Adrenal gland (tissue), 12 donors: ENCODE data around the gene AFAP1. TPM values are rescaled to one million over a fixed set of nuclear protein-coding genes. Genes with fewer than 3 reads are reported as not detected.

ENCODE experiments used
- DNase-seq, 7 donors: peaks; one replicate each; pipeline ENCODE4 v3.0.0-alpha.2; 2019 to 2020
- H3K27ac ChIP-seq, 5 donors: fragments of 200-600 bp; sonication (generic) in 4 of 5; 1 replicate in 3 of 5; 2 replicates in 2 of 5; pipeline versions ENCODE4 v1.5.1 to v1.8.0; 2016 to 2020; ENCODE audit warnings: mild to moderate bottlenecking in 1 of 5
- H3K27me3 ChIP-seq: fragments of 200-600 bp; 2 replicates; pipeline ENCODE4 v1.8.0; 2021
- H3K36me3 ChIP-seq, 2 donors: fragments of 200-600 bp; replicated peaks in 1 of 2; 1 replicate in 1 of 2; 2 replicates in 1 of 2; pipeline versions ENCODE4 v1.5.1 to v1.8.0; 2018 to 2022
- H3K4me1 ChIP-seq, 2 donors: fragments of 200-600 bp; replicated peaks in 1 of 2; 1 replicate in 1 of 2; 2 replicates in 1 of 2; pipeline versions ENCODE4 v1.5.1 to v1.8.0; 2018 to 2021
- H3K4me3 ChIP-seq, 4 donors: fragments of 200-600 bp; sonication (generic) in 3 of 4; one replicate each; pipeline ENCODE4 v1.5.1; 2016 to 2018
- H3K9me3 ChIP-seq, 3 donors: fragments of 200-600 bp; sonication (generic) in 1 of 3; replicated peaks in 1 of 3; 1 replicate in 2 of 3; 2 replicates in 1 of 3; pipeline versions ENCODE4 v1.5.1 to v1.8.0; 2016 to 2021
- CTCF ChIP-seq, 6 experiments: fragments of 450-650 bp in 4 of 6; fragments of 200-600 bp in 2 of 6; sonication (generic) in 1 of 6; IDR thresholded peaks; 1 replicate in 5 of 6; 2 replicates in 1 of 6; pipeline versions ENCODE4 v1.5.1 to v1.8.0; 2016 to 2021; ENCODE audit warnings: antibody characterized with exemption in 6 of 6, mild to moderate bottlenecking in 2 of 6, moderate library complexity in 1 of 6
- POLR2A ChIP-seq, 2 donors: fragments of 450-650 bp; IDR thresholded peaks; one replicate each; pipeline ENCODE4 v1.6.1; 2017; ENCODE audit warnings: antibody characterized with exemption in 2 of 2, mild to moderate bottlenecking in 2 of 2, moderate library complexity in 1 of 2
- WGBS, 4 donors: extraction: QIAGEN DNeasy Blood & Tissue Kit in 2 of 4; methylation state at CpG; one replicate each; pipeline versions ENCODE4 v1.1.5 to v1.1.7; 2013 to 2017; 5-methylcytosine and 5-hydroxymethylcytosine counted together
- intact Hi-C, 2 donors: fragments of 100-400 bp; cut with DNase I; formaldehyde crosslinking; loops; one replicate each; pipeline versions ENCODE4 v1.14.1 to v1.15.0; 2022 to 2023
- polyA plus RNA-seq, 3 donors: library from polyadenylated mRNA; stranded (reverse); fragments of 200-250 nt in 2 of 3; fragments of 350-450 nt in 1 of 3; fragmentation: Illumina TruSeq in 1 of 3; extraction: RNeasy Lipid Tissue Mini Kit (QIAGEN cat#74804) in 1 of 3; gene quantifications; one replicate each; pipeline ENCODE4 v1.2.3, GENCODE V29; 2013 to 2014
- total RNA-seq, 9 donors: library from RNA; depleted of rRNA in 4 of 9; stranded (reverse); fragments of >200 nt in 4 of 9; fragments of 120-200 nt in 1 of 9; fragmentation: NEBNext Ultra II Directional in 1 of 9; extraction: Animal tissue kit (Norgen Biotek cat#: 25700) in 1 of 9; gene quantifications; one replicate each; pipeline versions ENCODE4 v1.1.0 to v1.2.4, GENCODE V29; 2013 to 2023
- donor health status: healthy with polysubstance abuse.
- donor health status: Bipolar disorder and iron deficiency.
- donor health status: DM: yes; HTN: yes; CAD: no.
- donor health status: DM: no; HTN: no; CAD: no.
- donor health status: DM: no; HTN: no; CAD: no.
- donor health status: DM: yes; HTN: yes; CAD: no.

AFAP1 gene
- total and polyA plus RNA-seq, 12 donors: 3.3 to 16.1 (median 9.8) TPM

DNA sequence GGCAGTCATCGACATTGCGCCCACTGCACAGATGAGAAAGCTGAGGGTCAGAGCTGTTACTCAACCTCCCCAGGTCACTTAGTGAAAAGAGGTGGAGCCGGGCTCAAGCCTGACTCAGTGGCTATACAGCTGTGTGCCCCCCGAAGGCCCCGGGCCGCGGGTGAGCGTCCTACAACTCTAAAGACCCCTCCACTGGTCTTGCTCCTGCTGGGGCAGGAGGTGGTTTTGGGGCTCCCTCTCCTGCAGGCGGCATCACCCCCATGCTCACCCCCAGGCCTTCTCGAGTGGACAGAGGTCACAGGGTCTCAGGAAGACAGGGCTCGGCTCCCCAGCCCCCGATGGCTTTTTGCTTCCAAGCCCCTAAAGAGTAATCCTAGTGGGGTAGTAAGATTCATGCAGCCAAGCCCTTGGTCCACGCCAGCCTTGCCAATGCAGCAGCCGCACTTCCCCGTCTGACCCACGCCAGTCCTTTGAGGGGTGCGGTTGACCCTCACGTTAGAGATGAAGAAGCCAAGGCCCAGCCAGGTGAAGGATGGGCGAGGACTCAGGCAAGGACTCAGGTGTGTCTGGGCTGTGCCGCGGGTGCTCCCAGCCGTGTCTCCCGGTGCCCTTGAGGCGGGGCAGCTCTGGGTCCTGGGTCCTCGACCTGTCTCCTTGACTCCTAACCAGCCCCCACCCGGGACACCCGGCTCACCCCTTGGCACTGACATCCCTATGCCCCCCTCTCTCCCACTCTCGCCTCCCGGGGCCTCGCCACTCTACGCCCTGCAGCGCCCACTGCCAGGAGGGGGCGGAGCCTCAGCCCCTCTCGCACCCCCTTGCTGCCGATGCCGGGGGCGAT lies 200.4 kb downstream of the AFAP1 start:
- intact Hi-C loops: no loop called here
- TF ChIP-seq POLR2A (IDR thresholded peaks at IDR 0.05) (no peak), CTCF (IDR thresholded peaks at IDR 0.05) (no peak)
- Histone ChIP-seq H3K27me3 (no peaks in the 10 kb centered on the region), H3K9me3 (no peaks in the 10 kb centered on the region), H3K4me1 (no peaks in the 10 kb centered on the region), H3K27ac (no peak overlapping the region), H3K4me3 (no peak overlapping the region), H3K36me3 (no peaks in the 10 kb centered on the region)
- no peak for DNase-seq
- WGBS, 4 donors: 88 to 91% (median 90%) methylated on average over 23 to 37 of the region's 37 CpGs

GRCh38 chr4:7738458-7739076 lies 201.1 kb downstream of the AFAP1 start:
- H3K36me3 ChIP-seq: no peaks in the 10 kb centered on the region
- DNase-seq: no peak
- H3K27me3 ChIP-seq: no peaks in the 10 kb centered on the region
- no peak overlapping the region for H3K27ac ChIP-seq
- no peaks in the 10 kb centered on the region for H3K4me1 ChIP-seq
- TF ChIP-seq CTCF (IDR thresholded peaks at IDR 0.05) (no peak), POLR2A (IDR thresholded peaks at IDR 0.05) (no peak)
- intact Hi-C loops: no loop called here
- H3K9me3 ChIP-seq: no peaks in the 10 kb centered on the region
- 86 to 93% (median 90%) methylated on average over 15 to 32 of the region's 32 CpGs for WGBS, 4 donors
- no peak overlapping the region for H3K4me3 ChIP-seq

- H3K36me3 ChIP-seq: no peaks in the 10 kb centered on the region
- WGBS, 4 donors: 86 to 99% (median 90%) methylated on average over 10 to 19 of the region's 19 CpGs
- no peak for DNase-seq
- intact Hi-C loops: no loop called here
- no peaks in the 10 kb centered on the region for H3K9me3 ChIP-seq
- H3K27ac ChIP-seq: no peak overlapping the region
- TF ChIP-seq CTCF (IDR thresholded peaks at IDR 0.05) (no peak), POLR2A (IDR thresholded peaks at IDR 0.05) (no peak)
- no peaks in the 10 kb centered on the region for H3K27me3 ChIP-seq
- H3K4me3 ChIP-seq: no peak overlapping the region
- no peaks in the 10 kb centered on the region for H3K4me1 ChIP-seq
Observed at GRCh38 chr4:7737752-7738457, 201.8 kb downstream of the AFAP1 start.

- intact Hi-C loops: no loop called here
- 76 to 92% (median 88%) methylated on average over 6 to 14 of the region's 14 CpGs for WGBS, 4 donors
- Histone ChIP-seq H3K27me3 (no peaks in the 10 kb centered on the region), H3K36me3 (no peaks in the 10 kb centered on the region), H3K27ac (no peak overlapping the region), H3K9me3 (no peaks in the 10 kb centered on the region), H3K4me3 (no peak overlapping the region), H3K4me1 (no peaks in the 10 kb centered on the region)
- TF ChIP-seq POLR2A (IDR thresholded peaks at IDR 0.05) (no peak), CTCF (IDR thresholded peaks at IDR 0.05) (no peak)
- DNase-seq: no peak
Observed at GRCh38 chr4:7737268-7737645, 202.4 kb downstream of the AFAP1 start.
